ENCODE data around the gene HOXB6.

Gene HOXB6

GRCh38 chr17:48604770-48605329, at the start of gene HOXB6:
Gene HOXB6 (minus strand): TSS chr17:48604986. CDS start chr17:48598150, 6,836 bp downstream.
- no peak for DNase-seq (ENCODE audit: low read depth, low spot score)

GRCh38 chr17:48649741-48650140, 45.0 kb upstream of the HOXB6 start:
- no peak for DNase-seq (ENCODE audit: low read depth, low spot score)

GRCh38 chr17:48647963-48648245, 43.1 kb upstream of the HOXB6 start:
- DNase-seq (ENCODE audit: low read depth, low spot score): no peak

GRCh38 chr17:48647103-48647962, 42.5 kb upstream of the HOXB6 start:
- no peak for DNase-seq (ENCODE audit: low read depth, low spot score)

GRCh38 chr17:48646183-48647102, 41.7 kb upstream of the HOXB6 start:
- no peak for DNase-seq (ENCODE audit: low read depth, low spot score)

- no peak for DNase-seq (ENCODE audit: low read depth, low spot score)
Measured at GRCh38 chr17:48645639-48646182, 40.9 kb upstream of the HOXB6 start.

- no peak for DNase-seq (ENCODE audit: low read depth, low spot score)
Measured at GRCh38 chr17:48644910-48645557, 40.2 kb upstream of the HOXB6 start.

- no peak for DNase-seq (ENCODE audit: low read depth, low spot score)
Measured at GRCh38 chr17:48644159-48644558, 39.4 kb upstream of the HOXB6 start.

- no peak for DNase-seq (ENCODE audit: low read depth, low spot score)
Measured at GRCh38 chr17:48643697-48644012, 38.9 kb upstream of the HOXB6 start.

GRCh38 chr17:48642843-48643696, 38.3 kb upstream of the HOXB6 start:
- DNase-seq (ENCODE audit: low read depth, low spot score): no peak

- DNase-seq (ENCODE audit: low read depth, low spot score): no peak
Measured at GRCh38 chr17:48642059-48642842, 37.5 kb upstream of the HOXB6 start.

GRCh38 chr17:48641541-48642058, 36.8 kb upstream of the HOXB6 start:
- DNase-seq (ENCODE audit: low read depth, low spot score): no peak

- no peak for DNase-seq (ENCODE audit: low read depth, low spot score)
Measured at GRCh38 chr17:48640858-48641180, 36.0 kb upstream of the HOXB6 start.

- no peak for DNase-seq (ENCODE audit: low read depth, low spot score)
Measured at GRCh38 chr17:48639982-48640857, 35.4 kb upstream of the HOXB6 start.

GRCh38 chr17:48639136-48639535, 34.4 kb upstream of the HOXB6 start:
- DNase-seq (ENCODE audit: low read depth, low spot score): no peak

GRCh38 chr17:48637323-48638260, 32.8 kb upstream of the HOXB6 start:
- DNase-seq (ENCODE audit: low read depth, low spot score): no peak

- no peak for DNase-seq (ENCODE audit: low read depth, low spot score)
Measured at GRCh38 chr17:48636177-48637018, 31.6 kb upstream of the HOXB6 start.
